Renal pelvis (tissue), 12 donors: ENCODE measurements around the gene ATXN7L3. TPM values are rescaled to one million over a fixed set of nuclear protein-coding genes. Genes with fewer than 3 reads are reported as not detected.
A peak's percentile ranks its signal among the peaks of the same experiment; 100 is the strongest.
"Not testable (repeated sequence)": the region's sequence is repeated elsewhere in the genome, so short reads cannot be mapped to it uniquely, and the experiment has no call there.

Experiments
- DNase-seq: peaks from one replicate; pipeline ENCODE4 v3.0.0-alpha.2; 2013
- long read RNA-seq, 16 experiments: transcript quantifications; one replicate each; lab custom pipeline, GENCODE V29; 2026
- polyA plus RNA-seq, 3 donors: library from polyadenylated mRNA; unstranded; fragments of 120-200 nt; gene quantifications; one replicate each; pipeline ENCODE4 v1.2.1, GENCODE V29; 2013; ENCODE audit not compliant: insufficient read length in 3 of 3

Gene ATXN7L3
- 10 to 100 TPM; 62.8 to 76.8 (median 64.6) TPM for polyA plus RNA-seq
- long read RNA-seq, donor 1, partial matches to known transcripts: 0 of 5 reads
- long read RNA-seq, donor 1, other reads (novel, unspliced or antisense): 0 of 5 reads
- long read RNA-seq, donor 2, partial matches to known transcripts: 0 of 6 reads
- long read RNA-seq, donor 2, other reads (novel, unspliced or antisense): 0 of 6 reads
- long read RNA-seq, donor 3, partial matches to known transcripts: 0 of 5 reads
- long read RNA-seq, donor 3, other reads (novel, unspliced or antisense): 0 of 5 reads
- long read RNA-seq, donor 4, partial matches to known transcripts: 0 of 2 reads
- long read RNA-seq, donor 4, other reads (novel, unspliced or antisense): 0 of 2 reads
- long read RNA-seq, donor 5, partial matches to known transcripts: 0 of 2 reads
- long read RNA-seq, donor 5, other reads (novel, unspliced or antisense): 0 of 2 reads
- long read RNA-seq, donor 6, partial matches to known transcripts: 0 of 3 reads
- long read RNA-seq, donor 6, other reads (novel, unspliced or antisense): 0 of 3 reads
- long read RNA-seq, donor 7, partial matches to known transcripts: 0 of 12 reads
- long read RNA-seq, donor 7, other reads (novel, unspliced or antisense): 8 of 12 reads
- long read RNA-seq, donor 8, partial matches to known transcripts: 0 of 1 reads
- long read RNA-seq, donor 8, other reads (novel, unspliced or antisense): 0 of 1 reads
- long read RNA-seq, donor 9, partial matches to known transcripts: 0 of 5 reads
- long read RNA-seq, donor 9, other reads (novel, unspliced or antisense): 0 of 5 reads
- long read RNA-seq, donor 10, partial matches to known transcripts: 0 of 3 reads
- long read RNA-seq, donor 10, other reads (novel, unspliced or antisense): 0 of 3 reads
- long read RNA-seq, donor 11, partial matches to known transcripts: 0 of 5 reads
- long read RNA-seq, donor 11, other reads (novel, unspliced or antisense): 0 of 5 reads
- long read RNA-seq, donor 12, transcript ATXN7L3-205 (13 exons, 1,341 nt): major isoform, 7 of 10 reads
- long read RNA-seq, donor 12, partial matches to known transcripts: 0 of 10 reads
- long read RNA-seq, donor 12, other reads (novel, unspliced or antisense): 0 of 10 reads
- long read RNA-seq, donor 13, partial matches to known transcripts: 0 of 2 reads
- long read RNA-seq, donor 13, other reads (novel, unspliced or antisense): 0 of 2 reads
- long read RNA-seq, donor 14: 0 reads
- long read RNA-seq, donor 15: 0 reads
- long read RNA-seq, donor 16, partial matches to known transcripts: 0 of 2 reads
- long read RNA-seq, donor 16, other reads (novel, unspliced or antisense): 0 of 2 reads

- DNase-seq: peak; percentile 98
These were observed at the start of gene ATXN7L3 for GRCh38 chr17:44199553-44200477. ATXN7L3 (minus strand) TSS chr17:44199884; CDS start chr17:44198070, 1,814 bp downstream.

GRCh38 chr17:44247876-44248736 lies 48.4 kb upstream of the ATXN7L3 start:
- DNase-seq: no peak

GRCh38 chr17:44247440-44247841 lies 47.8 kb upstream of the ATXN7L3 start:
- no peak for DNase-seq

DNA sequence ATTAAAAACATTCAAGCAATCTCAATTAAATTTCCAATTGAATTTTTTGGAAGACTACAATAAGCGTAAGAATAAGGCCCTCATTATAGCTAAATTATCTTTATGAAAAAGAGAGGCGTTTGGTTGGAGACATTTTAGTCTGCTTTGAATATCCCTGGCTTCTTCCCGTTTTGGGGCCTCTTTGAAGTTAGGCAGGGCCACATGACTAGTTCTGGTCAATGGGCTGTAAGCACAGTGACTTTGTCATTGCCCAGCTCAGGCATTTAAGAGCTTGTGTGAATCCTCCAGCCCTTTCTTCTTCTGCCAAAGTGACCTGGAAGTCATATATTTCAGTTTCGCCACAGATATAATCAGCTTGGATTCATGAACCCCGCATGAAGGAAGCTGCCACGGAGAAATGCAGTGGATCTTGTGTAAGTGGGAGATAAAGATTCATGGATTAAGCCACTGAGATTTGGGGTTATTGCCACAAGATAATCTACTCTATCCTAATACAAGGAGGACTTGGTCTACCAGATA lies 41.5 kb upstream of the ATXN7L3 start:
- DNase-seq: no peak

GRCh38 chr17:44237886-44238285 lies 38.2 kb upstream of the ATXN7L3 start:
- not testable (repeated sequence) for DNase-seq

GRCh38 chr17:44236444-44236991 lies 36.8 kb upstream of the ATXN7L3 start:
- DNase-seq: no peak

DNA sequence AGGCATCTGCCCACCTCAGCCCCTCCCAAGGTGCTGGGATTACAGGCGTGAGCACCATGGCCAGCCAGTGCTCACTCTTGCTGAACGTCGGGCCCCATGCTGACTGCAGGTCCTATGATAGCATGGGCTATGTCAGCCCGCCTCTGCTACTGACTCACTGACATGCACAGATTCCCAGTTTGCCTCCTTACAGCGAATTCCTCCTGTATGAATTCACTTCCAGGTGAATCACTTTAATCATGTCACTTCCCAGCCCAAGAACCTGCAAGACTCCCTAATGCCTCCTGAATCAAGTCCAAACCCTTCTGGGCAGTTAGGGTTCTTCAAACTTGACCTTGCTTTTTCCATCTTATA lies 35.9 kb upstream of the ATXN7L3 start:
- no peak for DNase-seq

DNA sequence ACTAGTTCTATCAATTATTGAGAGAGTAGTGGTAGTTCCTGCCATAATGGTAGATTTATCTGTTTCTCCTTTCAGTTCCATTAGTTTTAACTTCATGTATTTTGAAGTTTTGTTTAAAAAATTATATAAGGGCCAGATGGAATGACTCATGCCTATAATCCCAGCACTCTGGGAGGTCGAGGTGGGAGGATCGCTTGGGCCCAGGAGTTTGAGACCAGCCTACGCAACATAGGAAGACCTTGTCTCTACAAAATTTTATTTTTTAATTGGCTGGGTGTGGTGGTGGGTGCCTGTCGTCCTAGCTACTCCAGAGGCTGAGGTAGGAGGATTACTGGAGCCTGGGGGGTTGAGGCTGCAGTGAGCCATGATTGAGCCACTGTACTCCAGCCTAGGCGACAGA lies 33.9 kb upstream of the ATXN7L3 start:
- DNase-seq: no peak

DNA sequence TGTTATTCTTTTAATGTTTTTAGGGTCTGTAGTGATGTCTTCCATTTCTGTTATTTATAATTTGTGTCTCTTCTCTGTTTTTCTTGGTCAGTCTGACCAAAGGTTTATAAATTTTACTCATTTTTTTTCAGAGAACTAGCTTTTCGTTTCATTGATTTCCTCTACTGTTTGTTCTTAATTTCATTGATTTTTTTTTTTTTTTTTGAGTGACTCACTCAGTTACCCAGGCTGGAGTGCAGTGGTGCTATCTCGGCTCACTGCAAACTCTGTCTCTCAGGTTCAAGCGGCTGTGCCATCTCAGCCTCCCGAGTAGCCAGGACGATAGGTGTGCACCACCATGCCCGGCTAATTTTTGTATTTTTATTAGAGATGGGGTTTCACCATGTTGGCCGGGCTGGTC lies 32.4 kb upstream of the ATXN7L3 start:
- no peak for DNase-seq

DNA sequence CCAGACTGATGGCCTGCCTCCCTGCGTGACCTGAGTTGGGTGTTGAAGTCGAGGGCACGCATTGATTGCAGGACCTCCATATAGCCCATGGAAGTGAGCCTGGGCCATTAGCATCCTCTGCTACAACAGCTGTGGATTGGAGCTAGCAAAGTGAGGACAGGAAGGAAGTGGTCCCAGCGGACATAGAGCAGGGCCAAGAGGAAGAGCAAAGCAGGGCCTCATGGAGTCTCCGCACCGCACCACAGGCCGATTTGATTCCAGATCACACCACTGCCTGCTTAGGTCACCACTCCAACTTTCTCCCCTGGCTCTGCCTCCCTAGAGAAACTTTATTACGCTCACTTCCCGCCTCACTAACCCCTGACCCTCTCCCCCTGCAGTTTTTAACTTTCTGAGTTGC lies 30.5 kb upstream of the ATXN7L3 start:
- DNase-seq: no peak

- no peak for DNase-seq
These were observed 29.4 kb upstream of the ATXN7L3 start for GRCh38 chr17:44229090-44229489.

GRCh38 chr17:44223541-44224071 lies 23.9 kb upstream of the ATXN7L3 start:
- DNase-seq: no peak

DNA sequence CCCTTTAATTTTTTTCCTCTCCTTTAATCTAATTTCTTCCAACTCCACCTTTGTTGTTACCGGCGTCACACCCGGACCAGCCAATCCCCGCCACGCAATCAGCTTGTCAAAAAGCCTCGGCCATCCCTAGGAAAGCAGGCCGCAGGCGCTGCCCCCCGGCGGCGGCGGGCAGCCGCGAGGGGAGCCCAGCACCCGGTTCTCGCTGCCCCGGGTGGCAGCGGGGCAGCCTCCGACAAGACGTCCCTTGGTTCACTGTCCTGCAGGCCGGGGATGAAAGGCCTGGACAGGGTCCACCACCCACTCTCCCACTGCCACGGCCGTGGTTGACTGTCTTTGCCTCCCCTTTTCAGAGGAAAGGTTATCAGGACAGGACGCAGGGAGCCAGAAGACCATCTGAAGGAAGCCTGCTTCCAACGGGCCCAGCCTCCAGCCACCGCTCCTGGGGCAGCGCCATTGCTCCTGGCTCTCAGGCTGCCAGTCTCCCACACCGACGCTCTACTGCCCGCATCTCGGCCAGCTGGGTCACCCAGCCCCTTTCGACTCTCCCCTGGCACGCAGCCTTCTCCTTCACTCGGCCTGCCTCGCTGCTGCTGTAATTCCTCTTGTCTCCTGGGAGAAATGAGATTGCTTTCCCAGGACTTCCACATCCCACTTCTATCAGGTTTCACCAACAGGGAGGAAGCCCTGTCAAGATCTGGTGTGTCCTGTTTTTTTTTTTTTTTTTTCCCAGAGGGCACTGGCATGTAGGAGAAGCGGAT lies 22.6 kb upstream of the ATXN7L3 start:
- DNase-seq: peak; percentile 83

DNA sequence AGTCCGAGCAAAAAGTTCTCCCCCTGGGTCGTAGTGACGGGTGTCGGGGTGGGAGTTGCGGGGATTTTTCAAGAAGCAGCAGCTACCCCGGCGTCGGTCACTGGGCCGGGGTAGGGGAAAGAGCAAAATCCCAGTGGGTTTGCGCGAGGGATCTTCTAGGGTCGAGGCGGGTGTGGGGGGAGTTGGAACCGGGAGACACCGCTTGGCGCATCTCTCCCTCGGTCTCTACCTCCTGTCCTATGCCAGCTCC lies 22.1 kb upstream of the ATXN7L3 start:
- no peak for DNase-seq

DNA sequence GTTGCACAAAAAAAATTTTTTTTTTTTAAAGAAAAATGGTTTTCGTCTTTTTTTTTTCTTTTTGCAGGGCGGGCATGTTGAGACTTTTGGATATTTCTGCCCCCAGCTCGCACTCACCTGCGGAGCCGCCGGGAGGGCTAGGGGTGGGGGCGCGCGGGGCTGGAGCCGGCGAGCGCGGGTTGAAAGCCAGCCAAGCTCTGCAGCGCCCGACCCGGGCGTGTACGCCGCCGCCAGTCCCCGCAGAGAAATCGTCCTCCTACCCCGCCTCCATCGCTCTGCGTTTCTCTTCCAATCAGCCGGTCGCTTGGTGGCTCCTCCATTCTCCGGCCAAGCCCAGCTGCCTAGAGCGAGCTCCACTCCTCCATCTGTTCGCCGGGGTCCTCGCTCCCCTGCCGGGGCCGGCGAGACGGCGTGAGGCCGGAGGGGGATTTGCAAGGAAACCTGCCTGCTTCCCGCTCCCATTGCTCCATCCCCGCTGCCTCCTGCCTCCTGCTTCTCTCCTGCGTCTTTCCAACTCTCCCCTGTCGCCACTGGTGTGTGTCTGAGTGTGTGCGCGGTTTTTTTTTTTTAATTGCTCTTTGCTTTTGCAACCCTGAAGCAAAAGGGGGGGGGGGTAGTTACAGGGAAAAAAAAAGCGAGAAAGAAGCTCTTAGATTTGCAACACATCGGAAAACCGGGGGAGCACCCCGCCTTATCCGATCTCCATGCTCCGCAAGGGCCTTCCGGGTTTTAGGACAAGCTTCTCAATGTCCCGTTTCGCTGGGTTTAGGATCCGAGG lies 21.6 kb upstream of the ATXN7L3 start:
- peak; percentile 82 for DNase-seq

GRCh38 chr17:44220213-44221083 lies 20.8 kb upstream of the ATXN7L3 start:
- peak; percentile 28 for DNase-seq
